GM19452 (cell line): Measurements from ENCODE around the gene RTL10.

Experiments used
- ATAC-seq: cut with Tn5 transposase; IDR thresholded peaks from one replicate; pipeline ENCODE4 v1.9.1; 2021; ENCODE audit not compliant: unreplicated experiment

The RTL10 gene

DNA sequence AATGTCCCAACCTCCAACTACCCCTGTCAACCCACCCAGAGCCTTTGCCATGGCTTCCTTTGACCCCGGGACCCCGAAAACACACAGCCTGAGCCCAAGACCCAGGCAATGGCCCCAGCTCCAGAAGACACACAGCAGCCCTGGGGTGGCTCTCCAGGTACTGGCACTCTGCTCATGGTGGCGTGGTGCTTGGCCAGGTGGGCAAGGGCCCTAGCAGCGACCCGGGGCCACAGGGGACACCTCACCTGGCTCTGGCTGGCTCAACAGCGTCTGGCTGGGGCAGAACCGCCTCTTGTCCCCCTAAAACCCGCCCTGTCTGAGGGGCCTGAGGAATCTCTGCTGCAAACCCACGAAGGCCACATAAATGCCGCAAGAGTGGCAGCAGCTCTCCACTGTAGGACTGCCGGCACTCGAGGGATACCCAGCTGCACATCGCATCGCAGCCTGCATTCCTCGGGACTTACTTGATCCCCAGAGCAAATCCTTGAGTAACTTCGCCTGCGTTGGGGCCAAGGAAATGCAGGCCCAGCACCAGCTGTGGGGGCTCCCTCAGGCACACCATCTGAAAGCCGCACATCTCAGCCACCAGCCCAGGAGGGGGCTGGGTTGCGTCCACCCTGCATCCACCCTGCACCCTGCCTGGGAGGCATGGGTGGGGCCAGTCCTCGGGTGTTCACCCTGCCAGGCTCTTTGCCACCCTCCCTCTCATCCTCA, 23.1 kb upstream of the RTL10 start:
- ATAC-seq, result no peak

DNA sequence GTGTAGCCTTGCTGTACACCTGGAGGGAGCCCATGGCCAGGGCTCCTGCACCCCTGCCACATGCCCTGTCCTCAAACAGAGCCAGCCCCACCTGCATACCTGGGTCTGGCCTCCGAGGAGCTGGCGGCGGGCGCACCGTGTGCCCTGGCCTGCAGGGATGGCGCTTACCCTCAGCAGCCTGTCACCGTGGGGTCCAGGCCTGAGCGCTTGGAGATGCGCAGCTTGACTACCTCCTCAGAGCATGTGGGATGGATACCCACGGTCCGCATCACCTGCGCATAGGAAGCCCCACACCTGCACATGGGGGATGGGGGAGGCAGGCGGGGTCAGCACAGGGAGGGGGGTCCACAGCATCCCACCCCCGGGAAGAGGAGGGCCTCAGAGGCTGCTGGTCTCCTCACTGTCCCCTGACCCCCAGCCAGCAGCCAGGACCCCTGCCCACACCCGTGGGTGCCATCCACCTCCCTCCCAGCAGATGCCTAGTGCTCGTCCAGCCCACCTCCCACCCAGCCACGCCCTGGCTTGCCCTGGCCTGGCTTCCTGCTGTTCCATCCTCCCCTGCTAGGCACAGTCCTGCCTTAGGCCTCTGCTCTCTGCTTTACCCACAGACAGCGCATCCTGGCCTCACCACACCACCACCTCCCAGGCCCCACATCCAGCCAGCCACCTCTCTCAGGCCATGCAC, 22.4 kb upstream of the RTL10 start:
- ATAC-seq, result no peak

DNA sequence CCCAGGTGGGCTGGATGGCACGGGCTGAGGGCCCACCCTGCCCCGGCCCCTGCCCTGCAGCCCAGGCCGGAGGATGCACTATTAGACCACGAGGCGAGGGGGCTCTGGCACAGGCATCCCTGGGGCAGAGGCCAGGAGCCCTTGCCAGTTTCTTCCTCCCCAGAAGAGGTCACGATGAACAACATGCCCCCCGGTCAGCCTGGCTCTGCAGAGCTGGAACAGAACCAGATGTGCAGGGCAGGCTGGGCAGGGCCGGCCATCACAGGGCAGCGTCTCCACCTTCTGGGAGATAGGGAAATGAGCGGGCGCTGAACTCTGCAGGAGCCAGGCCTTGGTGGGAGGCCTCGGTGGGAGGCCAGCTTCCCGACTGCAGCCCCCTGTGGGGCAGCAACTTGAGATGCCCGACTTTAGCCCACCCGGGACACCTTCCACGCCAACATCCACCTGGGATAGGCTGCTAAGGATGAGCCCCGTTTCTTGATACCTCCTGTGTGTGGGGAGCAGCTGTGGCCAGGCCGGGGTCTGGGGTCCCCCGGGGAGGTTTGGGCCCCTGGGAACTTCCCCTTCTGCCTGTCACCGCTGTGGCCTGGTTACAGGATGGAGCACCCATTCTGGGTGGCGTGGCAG, 21.8 kb upstream of the RTL10 start:
- no peak for ATAC-seq

DNA sequence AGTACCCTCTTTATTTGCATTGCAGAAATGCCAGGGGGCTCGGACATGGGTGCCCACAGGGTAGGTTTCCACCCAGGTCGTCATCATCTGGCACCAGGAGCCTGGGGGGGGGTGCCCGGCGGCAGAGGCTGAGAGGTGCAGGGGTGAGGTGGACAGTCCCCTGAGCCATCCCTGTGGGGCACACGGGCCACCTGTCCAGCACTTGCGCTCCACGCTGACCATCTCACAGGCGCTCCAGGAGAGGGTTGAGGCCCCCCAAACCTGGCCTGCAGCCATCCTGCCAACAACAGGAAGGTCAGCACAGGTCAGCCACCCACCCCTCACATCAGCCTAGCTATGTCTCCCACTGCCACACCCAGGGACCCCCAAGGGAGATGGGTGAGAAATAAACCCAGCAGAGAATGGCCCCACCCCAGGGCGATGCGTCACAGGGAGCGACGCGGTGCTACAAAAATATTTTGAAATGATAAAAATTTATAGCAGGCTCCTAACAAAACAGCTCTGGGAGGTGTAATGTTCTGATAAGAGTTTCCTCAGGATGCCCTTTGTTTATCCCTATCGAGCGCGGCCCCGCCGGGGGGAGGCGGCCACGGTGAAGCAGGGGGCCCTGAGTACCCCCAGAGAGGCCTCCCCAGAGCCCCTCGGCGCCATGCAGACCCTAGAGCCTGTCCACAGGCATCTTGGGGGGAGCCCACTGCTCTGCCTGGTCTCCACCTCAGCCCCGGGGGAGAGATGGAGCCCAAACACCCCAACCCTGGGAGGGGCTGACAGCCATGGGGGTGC, 21.0 kb upstream of the RTL10 start:
- ATAC-seq, result no peak

DNA sequence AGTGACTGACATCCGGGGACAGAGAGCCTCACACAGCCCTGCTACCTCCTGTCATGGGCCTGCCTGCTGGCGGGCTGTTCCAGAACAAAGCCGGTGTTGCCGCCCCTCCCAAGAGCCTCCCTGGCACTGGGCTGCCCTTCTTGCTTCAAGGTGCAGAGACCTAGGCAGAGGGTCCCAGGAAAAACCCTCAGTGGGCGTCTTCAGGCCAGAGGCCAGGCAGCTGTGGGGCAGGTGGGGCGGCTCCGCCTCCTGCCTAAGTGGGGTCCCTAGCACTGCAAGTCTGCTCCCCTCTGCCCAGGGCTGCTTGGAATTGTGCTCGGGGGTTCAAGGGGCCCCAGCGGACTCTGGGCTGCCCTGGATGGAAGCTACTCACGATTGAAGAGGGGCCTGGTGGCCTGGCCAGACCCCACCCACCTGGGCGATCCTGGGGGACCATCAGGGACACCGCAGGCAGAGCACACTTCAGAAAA, 20.4 kb upstream of the RTL10 start:
- no peak for ATAC-seq

DNA sequence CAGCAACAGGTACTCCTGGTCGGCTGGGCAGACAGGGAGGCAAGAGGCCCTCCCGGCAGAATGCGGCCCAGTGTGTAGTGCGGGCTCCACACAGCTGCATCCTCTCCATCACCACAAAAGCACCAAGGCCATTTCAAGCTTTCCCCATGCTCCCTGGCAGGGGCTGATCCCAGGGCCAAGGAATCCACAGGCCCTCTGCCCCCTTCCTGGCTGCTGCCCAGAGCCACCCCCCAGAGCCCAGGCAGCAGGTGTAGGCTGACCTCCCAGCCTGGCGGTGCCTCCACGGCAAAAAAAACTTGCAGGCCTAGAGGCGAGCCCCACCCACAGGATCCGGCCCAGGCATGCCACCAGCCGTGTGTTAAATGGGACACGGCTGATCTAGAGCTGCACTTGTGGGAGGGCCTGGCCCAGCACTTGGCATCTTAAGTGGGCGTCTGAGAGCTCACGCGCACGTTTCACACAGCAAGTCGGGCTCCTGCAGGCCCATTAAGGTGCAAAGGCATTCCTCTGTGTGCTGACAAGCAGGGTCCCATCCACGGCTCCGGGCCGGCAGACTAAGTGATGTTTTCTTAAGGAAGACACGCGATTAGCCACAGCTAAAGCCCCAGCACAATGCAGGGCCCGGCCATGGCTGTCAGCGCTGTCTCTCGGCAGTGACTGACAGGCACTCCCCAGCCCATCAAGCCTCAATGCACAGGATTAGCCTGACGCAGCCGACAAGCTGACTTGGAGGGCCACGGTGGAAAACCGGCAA, 19.8 kb upstream of the RTL10 start:
- no peak for ATAC-seq

DNA sequence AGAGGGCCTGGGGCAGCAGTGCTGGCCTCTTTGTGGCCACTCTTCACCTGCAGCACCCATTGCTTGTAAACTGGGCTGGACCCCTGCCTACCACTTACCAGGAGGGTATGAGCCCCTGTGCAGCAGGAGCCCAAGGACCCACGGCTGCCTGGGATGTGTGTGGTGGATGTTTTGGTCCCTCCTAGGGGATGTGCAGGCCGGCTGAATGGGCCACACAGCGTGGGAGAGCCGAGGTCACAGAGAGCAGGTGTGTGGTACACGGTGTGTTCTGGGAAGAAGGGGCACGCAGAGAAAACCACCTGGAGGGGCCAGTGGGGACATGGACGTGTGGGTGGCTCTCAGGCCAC, 19.3 kb upstream of the RTL10 start:
- no peak for ATAC-seq

DNA sequence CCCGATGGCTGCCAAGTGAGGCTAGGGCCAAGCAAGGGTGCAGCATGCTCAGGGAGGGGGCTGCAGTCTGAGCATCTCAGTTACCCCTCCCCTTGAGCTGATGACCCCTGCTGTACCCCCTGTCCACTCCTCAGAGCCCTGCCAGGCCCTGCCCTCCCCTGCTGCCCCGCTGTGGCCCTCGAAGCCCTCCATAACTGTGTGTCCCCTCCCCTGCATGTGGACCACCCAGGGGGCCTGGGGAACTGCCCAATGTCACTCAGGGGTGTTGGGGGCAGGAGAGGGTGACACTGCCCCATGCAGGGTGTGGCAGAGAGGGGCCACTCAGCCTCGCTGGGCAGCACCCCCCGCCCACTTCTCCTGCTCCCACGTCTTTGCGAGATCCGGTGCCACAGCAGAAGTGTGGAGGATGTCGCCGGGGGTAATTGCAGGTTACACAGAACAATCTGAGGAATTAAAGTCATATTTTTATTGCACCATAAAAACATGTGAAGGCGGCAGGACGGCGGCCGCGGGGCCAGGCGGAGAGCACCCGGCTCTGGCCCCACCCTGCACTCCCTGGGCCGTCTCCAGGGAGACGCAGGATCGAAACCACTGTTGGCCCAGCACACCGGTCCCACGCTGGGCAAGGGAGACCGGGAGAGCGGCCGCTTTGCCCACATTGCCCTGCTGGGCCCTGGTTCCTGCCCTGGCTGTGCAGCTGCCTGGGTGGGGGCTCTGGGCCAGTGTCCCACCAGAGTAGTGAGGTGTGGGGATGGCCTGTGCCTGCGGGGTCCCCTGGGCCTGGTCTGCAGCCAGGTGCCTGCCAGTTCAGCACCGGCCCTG, 18.7 kb upstream of the RTL10 start:
- ATAC-seq, result no peak

DNA sequence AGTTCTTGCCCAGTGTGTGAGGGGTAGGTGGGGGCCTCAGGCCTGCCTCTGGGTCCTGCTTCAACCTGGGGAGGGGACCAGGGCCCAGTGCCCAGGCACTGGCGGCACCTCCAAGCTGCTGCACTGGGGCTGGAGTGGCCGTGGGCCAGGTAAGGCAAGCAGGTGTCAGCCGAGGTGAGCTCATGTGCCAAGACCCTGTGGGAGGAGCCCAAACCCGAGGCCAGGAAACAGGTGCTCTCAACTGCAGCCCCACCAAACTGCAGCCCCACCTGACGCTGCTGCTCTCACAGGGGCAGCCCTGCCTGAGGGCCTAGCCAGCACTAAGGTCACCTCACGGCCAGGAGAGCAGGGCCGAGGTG, 18.1 kb upstream of the RTL10 start:
- ATAC-seq, result no peak

DNA sequence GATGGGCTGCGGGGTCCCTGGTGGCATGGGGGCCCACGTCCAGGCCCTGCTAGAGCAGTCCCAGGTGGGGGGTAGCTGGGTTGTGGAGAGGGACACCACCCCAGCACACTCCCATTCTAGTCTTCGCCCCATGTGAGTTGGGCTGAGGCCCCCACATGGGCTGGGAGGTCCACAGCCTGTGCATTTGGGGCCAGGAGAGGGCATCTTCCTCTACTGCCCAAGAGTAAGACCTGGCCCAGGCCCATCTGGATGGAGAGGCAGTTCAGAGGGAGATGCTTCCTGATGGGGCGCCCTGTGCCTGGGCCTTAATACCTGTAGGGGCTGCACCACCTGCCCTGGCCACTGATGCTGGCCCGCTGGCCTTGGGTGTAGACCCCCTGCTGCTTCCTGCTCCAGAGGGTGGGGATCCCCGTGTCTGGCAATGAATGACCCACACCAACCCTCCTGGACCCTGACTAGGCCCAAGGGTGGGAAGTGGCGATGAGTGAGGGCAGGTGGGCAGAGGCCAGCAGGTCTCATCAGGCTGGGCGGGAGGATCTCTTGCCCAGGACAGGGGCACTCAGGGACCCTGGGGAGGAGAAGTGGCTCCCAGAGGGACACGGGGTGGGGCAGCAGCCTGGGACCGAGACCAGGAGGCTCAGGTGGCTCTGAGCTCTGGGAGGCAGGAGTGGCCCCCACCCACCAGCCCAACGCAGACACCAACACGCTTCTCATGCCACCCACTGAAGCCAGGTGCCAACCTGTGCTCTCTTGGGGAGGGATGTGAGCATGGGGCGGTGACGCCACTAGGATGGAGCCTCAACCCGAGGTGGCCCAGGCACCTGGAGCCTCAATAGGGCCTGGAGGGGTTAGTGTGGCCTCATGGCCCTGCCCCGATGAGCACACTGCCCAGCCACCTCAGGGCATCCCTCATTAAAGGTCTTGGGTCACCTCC, 17.4 kb upstream of the RTL10 start:
- no peak for ATAC-seq

DNA sequence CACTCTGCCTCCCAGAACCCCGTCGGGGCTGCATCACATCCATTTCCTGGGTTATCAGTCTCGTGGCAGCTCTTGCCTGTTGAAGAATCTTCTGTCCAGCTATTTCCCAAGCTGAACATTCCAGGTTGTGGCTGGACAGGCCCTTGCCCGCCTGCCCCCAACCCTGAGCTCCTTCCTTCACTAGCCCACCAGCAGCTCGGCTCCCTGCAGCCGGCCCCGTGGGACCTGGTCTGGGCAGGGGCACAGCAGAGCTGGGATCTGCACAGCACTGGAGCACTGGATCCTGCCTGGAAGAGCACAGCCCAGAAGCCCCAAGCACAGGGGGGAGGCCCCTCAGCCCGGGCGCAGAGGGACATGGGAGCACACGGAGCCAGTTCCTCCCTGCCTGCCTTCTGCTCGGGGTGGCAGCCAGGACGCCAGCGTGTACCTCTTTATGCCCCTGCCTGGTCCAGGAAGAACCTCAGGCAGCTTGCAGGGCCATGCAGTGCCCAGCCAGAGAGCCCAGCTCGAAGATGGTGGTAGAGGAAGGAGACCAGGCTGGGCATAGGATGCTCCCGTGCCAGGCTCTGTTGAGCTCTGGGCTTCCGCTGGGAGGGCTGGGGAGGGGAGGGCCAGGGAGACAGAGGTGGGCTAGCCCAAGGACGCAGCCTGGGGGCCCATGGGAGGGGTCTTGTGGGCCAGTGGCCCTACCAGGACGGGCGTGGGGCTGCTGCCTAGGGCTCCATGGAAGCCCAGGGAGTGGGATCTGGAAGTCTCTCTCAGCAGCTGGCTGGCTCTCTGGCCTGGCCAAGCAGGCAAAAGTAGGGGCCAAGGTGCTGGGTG, 16.6 kb upstream of the RTL10 start:
- no peak for ATAC-seq

DNA sequence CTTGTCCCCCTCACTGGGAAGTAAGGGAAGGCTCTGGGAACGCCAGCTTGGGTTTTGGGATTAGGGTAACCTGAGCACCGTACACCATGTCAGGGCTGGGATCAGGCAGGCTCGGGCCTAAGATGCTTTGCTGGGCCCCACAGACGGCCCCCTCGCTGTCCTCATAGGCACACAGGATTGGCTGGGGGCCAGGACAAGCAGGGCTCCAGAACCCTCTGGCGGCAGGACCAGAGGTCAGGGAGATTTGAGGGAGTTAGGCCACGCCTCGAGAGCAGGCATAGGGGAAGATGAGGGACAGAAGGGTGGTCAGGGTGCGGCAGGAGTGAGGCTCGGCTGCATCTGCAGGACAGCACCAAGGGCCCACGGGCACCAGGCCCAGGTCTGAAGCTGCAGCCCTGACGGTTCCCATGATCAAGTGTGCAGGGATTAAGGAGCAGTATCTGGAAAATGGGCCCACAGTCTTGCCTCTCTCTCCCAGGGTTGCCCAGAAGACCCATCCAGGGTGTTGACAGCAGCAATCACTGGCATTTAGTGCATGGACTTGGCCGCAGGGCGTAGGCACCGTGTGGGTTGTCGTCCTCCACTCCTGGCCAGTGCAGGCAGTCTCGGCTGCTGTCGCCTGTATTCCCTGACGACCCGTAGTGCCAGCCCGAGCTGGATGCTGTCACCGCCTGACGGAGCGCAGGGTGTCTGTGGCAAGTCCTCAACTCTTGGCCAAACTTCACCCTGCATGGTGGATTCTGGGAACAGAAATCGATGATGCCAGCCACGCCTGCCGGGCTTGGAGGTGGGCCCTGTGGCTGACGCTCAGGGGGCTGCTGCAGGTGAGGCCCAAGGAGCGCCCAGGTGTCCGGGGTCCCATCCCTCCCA, 15.7 kb upstream of the RTL10 start:
- no peak for ATAC-seq

DNA sequence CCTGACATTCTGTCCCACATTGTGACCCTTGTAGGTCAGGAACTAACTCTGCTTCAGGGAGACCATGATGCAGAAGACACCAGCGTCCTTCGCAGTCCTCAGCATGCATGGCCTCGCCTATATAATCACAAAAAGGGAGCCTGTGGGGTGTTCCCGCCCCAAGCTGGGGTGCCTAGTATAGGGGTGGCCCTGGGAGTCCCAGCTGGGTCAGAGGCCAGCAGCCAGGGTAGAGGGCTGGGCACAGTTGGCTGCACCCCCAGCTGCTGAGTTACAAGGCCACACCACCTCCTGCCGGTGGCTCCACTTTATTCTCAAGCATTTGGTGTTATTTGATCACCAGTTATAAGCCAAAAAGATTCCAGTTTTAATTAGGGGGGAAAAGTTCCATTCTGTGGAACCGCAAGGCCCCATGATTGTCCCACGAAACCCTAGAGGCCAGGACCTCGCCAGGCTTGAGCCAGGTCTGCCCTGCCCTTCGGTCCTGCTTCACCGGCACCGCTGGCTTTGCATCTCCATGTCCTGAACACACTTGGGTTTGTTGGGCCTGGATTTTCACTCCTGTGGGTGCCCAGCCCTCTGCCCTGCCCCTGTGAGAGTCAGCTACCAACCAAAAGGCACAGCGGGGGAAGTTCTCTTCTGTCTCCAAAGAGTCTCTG, 15.0 kb upstream of the RTL10 start:
- ATAC-seq, result no peak

DNA sequence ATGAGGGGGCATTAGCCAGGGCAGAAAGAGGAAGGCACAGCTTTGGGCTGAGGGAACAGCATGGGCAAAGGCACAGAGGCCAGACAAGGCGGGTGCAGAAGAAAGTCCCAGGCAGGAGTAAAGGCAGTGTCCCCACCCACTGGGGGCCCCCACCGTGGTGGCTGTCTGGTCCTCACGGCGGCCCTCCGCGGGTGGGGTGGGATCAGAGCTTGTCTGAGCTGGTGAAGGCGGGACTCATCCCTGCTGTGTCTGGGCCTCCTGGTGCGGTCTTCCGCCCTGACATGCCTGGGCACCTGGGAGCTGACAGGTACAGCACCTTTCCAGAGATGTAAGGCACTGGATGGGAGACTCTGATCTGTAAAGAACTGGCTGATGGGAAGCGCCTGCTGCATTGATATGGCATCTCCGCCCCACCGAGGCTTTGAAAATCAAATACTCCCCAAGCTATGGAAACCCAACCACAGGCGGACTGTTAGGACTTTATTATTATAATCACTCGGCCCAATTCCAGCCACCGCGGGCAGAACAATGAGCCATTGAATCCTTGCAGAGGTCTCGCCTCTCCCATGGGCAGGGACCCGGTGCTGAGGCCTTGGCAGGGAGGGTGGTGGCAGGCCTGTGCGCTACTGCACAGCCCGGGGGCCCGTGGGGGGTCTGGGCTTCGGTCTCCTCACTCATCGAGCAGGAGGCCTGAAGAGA, 14.2 kb upstream of the RTL10 start:
- ATAC-seq, result no peak

DNA sequence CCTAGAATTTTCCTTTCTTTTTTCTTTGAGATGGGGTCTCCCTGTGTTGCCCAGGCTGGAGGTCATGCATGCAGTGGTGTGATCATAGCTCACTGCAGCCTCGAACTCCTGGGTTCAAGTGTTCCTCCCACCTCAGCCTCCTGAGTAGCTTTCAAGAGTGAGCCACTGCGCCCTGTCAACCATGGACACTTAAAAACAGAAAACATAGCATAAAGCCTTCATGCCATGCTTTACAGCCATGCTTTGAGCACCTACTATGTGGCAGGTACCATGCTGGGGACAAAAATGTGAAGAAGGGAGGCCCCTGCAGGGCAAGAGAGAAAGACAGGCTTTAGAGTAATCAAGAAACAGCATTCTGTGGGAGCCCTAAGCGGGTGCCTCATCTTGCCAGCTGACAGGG, 13.7 kb upstream of the RTL10 start:
- no peak for ATAC-seq

DNA sequence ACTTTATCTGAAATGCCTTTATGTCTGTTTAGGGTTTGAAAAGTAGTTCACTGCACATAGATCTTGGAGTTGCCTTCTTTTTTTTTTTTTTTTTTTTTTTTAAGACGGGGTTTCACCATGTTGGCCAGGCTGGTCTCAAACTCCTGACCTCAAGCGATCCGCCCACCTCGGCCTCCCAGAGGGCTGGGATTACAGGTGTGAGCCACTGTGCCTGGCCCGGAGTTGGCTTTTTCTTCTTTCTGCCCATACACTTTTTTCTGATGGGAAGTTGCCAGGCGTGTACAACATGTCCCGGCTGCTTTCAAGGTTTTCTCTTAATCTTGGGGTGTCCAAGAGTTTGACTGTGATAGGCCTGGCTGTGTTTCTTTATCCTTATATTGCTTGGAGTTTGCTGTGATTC, 12.9 kb upstream of the RTL10 start:
- ATAC-seq, result no peak
